Measurements from ENCODE around the gene SLC35F1. TPM values are rescaled to one million over a fixed set of nuclear protein-coding genes. Genes with fewer than 3 reads are reported as not detected.

SLC35F1 gene
- total RNA-seq, 4 donors from 2014 or later = 0.17 to 1.5 (median 1.3) TPM

GRCh38 chr6:117992856-117993255, 85.8 kb downstream of the SLC35F1 start:
- TF ChIP-seq, protein P1, sequence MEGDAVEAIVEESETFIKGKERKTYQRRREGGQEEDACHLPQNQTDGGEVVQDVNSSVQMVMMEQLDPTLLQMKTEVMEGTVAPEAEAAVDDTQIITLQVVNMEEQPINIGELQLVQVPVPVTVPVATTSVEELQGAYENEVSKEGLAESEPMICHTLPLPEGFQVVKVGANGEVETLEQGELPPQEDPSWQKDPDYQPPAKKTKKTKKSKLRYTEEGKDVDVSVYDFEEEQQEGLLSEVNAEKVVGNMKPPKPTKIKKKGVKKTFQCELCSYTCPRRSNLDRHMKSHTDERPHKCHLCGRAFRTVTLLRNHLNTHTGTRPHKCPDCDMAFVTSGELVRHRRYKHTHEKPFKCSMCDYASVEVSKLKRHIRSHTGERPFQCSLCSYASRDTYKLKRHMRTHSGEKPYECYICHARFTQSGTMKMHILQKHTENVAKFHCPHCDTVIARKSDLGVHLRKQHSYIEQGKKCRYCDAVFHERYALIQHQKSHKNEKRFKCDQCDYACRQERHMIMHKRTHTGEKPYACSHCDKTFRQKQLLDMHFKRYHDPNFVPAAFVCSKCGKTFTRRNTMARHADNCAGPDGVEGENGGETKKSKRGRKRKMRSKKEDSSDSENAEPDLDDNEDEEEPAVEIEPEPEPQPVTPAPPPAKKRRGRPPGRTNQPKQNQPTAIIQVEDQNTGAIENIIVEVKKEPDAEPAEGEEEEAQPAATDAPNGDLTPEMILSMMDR (IDR thresholded peaks at IDR 0.05; ENCODE audit: low read depth) = no peak

GRCh38 chr6:118012944-118013343, 105.9 kb downstream of the SLC35F1 start:
- TF ChIP-seq, protein P1 (IDR thresholded peaks at IDR 0.05; ENCODE audit: low read depth) = no peak

GRCh38 chr6:118016532-118016931, 109.5 kb downstream of the SLC35F1 start:
- TF ChIP-seq, protein P1 (IDR thresholded peaks at IDR 0.05; ENCODE audit: low read depth) = no peak

- TF ChIP-seq, protein P1 (IDR thresholded peaks at IDR 0.05; ENCODE audit: low read depth) = no peak
Measured at GRCh38 chr6:118017301-118017848, 110.3 kb downstream of the SLC35F1 start.

- TF ChIP-seq, protein P1 (IDR thresholded peaks at IDR 0.05; ENCODE audit: low read depth) = no peak
Measured at GRCh38 chr6:118023771-118024170, 116.7 kb downstream of the SLC35F1 start.

GRCh38 chr6:118029967-118030366, 122.9 kb downstream of the SLC35F1 start:
- TF ChIP-seq, protein P1 (IDR thresholded peaks at IDR 0.05; ENCODE audit: low read depth) = no peak

DNA sequence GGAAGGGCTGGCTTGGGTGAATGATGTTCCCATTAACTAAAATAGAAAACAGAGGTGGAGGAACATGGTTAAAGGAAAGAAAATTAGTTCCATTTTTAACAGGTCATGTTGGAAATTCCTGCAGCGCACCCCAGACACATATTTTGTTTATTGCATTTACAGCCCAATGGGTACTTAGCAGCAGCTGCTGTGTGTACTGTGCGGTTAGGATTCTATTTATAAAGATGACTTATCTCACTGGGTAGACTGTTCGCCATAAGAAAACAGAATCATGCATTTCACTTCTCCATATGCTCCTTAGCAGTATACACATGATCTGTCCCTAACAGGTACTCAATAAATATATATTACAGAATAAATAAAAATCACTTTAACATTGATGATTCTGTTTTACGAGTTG, 135.8 kb downstream of the SLC35F1 start:
- TF ChIP-seq, protein P1 (IDR thresholded peaks at IDR 0.05; ENCODE audit: low read depth) = no peak
